Endothelial cell of umbilical vein (primary cell): ENCODE data around the gene PXK. TPM values are rescaled to one million over a fixed set of nuclear protein-coding genes. Genes with fewer than 3 reads are reported as not detected.

ENCODE experiments used
- BruUV-seq: library from RNA; stranded (reverse); fragments of 400-500 nt; replicated peaks from 2 replicates; lab custom pipeline; 2021; lab: Mats Ljungman, UMichigan
- CTCF ChIA-PET: fragments of 300-600, 350-600 bp; sonication (Branson Sonifier 250); formaldehyde crosslinking; loops from one replicate; lab custom pipeline; 2021; ENCODE audit warnings: antibody characterized with exemption, inconsistent platforms; lab: Charles Lee
- POLR2A ChIA-PET: fragments of 300-600, 350-600 bp; sonication (Branson Sonifier 250); formaldehyde crosslinking; loops from one replicate; lab custom pipeline; 2021; ENCODE audit warnings: antibody characterized with exemption, inconsistent platforms; lab: Charles Lee
- DNase-seq: peaks from one replicate; pipeline ENCODE4 v3.0.0-alpha.2; 2011; ENCODE audit warnings: low read depth, low spot score
- FAIRE-seq: peaks from 2 replicates; lab custom pipeline; 2011; peaks lifted over from hg19 to GRCh38; lab: Jason Lieb, UNC
- H2AFZ ChIP-seq: 2 replicates; pipeline ENCODE4 v1.6.0; 2012; ENCODE audit warnings: low read depth, low read length, control low read depth, inconsistent platforms
- H3K27ac ChIP-seq: 2 replicates; pipeline ENCODE4 v1.5.1; 2011; ENCODE audit warnings: low read depth, mild to moderate bottlenecking, control low read depth, low read length, moderate library complexity; ENCODE audit not compliant: insufficient read depth
- H3K27me3 ChIP-seq, 2 experiments: 2 replicates each; pipeline versions ENCODE4 v1.6.0 to v1.6.1; 2011; ENCODE audit warnings: low read length in 2 of 2, mixed read lengths in 1 of 2; ENCODE audit not compliant: control insufficient read depth in 2 of 2, insufficient read depth in 2 of 2
- H3K36me3 ChIP-seq, 2 experiments: 2 replicates in 1 of 2; 3 replicates in 1 of 2; pipeline ENCODE4 v1.5.1; 2011; ENCODE audit warnings: low read length in 2 of 2, mild to moderate bottlenecking in 1 of 2, moderate library complexity in 1 of 2; ENCODE audit not compliant: control insufficient read depth in 2 of 2, insufficient read depth in 2 of 2; ENCODE audit errors: extremely low read depth in 1 of 2
- H3K4me1 ChIP-seq: 3 replicates; pipeline ENCODE4 v1.5.1; 2011; ENCODE audit warnings: mild to moderate bottlenecking, low read length; ENCODE audit not compliant: control insufficient read depth, insufficient read depth; ENCODE audit errors: extremely low read depth
- H3K4me2 ChIP-seq: 2 replicates; pipeline ENCODE4 v1.6.1; 2011; ENCODE audit warnings: low read length, control low read depth, mixed read lengths; ENCODE audit not compliant: insufficient read depth
- H3K4me3 ChIP-seq, 3 experiments: fragments of 200-600 bp in 1 of 3; sonication (generic), shearing (Covaris generic) in 1 of 3; replicated peaks in 1 of 3; 2 replicates each; pipeline ENCODE4 v1.5.1; 2011 to 2016; ENCODE audit warnings: control low read depth in 3 of 3, low read length in 3 of 3, mild to moderate bottlenecking in 2 of 3, inconsistent platforms in 1 of 3, low read depth in 1 of 3, moderate library complexity in 1 of 3; ENCODE audit not compliant: insufficient read depth in 1 of 3
- H3K79me2 ChIP-seq: 2 replicates; pipeline ENCODE4 v1.6.0; 2012; ENCODE audit warnings: low read length, inconsistent platforms; ENCODE audit not compliant: control insufficient read depth, insufficient read depth
- H3K9ac ChIP-seq: replicated peaks from 2 replicates; pipeline ENCODE3; 2011; ENCODE audit warnings: low read length, control low read depth; ENCODE audit not compliant: insufficient read depth; ENCODE audit errors: extremely low read depth
- H3K9me1 ChIP-seq: replicated peaks from 3 replicates; pipeline ENCODE4 v1.6.0; 2011; ENCODE audit warnings: mild to moderate bottlenecking, low read length; ENCODE audit not compliant: control insufficient read depth, insufficient read depth; ENCODE audit errors: extremely low read depth
- H3K9me3 ChIP-seq: replicated peaks from 2 replicates; pipeline ENCODE4 v1.5.1; 2012; ENCODE audit warnings: low read length, inconsistent platforms; ENCODE audit not compliant: control insufficient read depth, insufficient read depth
- H4K20me1 ChIP-seq: replicated peaks from 2 replicates; pipeline ENCODE3; 2011; ENCODE audit warnings: mild to moderate bottlenecking, low read length; ENCODE audit not compliant: control insufficient read depth, insufficient read depth; ENCODE audit errors: extremely low read depth
- EZH2 ChIP-seq: IDR thresholded peaks from 2 replicates; pipeline ENCODE4 v1.6.1; 2012; ENCODE audit warnings: borderline replicate concordance, low read depth, mild to moderate bottlenecking, moderate library complexity, low read length, inconsistent platforms; ENCODE audit not compliant: severe bottlenecking
- FOS ChIP-seq: IDR thresholded peaks from 2 replicates; pipeline ENCODE4 v1.6.1; 2011; ENCODE audit warnings: mild to moderate bottlenecking, low read length, moderate library complexity, borderline replicate concordance; ENCODE audit not compliant: insufficient read depth
- GATA2 ChIP-seq: IDR thresholded peaks from 2 replicates; pipeline ENCODE4 v1.7.0; 2011; ENCODE audit warnings: low read depth, mild to moderate bottlenecking, moderate library complexity, mixed read lengths, low read length; ENCODE audit not compliant: insufficient read length, insufficient read depth
- JUN ChIP-seq: IDR thresholded peaks from 2 replicates; pipeline ENCODE4 v1.6.1; 2011; ENCODE audit warnings: borderline replicate concordance, low read depth; ENCODE audit not compliant: insufficient read length, insufficient read depth
- MYC ChIP-seq: IDR thresholded peaks from one replicate; pipeline ENCODE4 v1.6.1; 2011; ENCODE audit warnings: mild to moderate bottlenecking, low read depth, low read length
- POLR2A ChIP-seq: IDR thresholded peaks from 2 replicates; pipeline ENCODE4 v1.6.1; 2012; ENCODE audit warnings: low read depth, mild to moderate bottlenecking, control low read depth, low read length
- POLR2AphosphoS5 ChIP-seq: IDR thresholded peaks from 2 replicates; pipeline ENCODE4 v1.6.1; 2012; ENCODE audit warnings: low read depth, mild to moderate bottlenecking, control low read depth, low read length, moderate library complexity; ENCODE audit not compliant: insufficient read depth
- dilution Hi-C: fragments of 300-500 bp; cut with MboI; formaldehyde crosslinking; loops from one replicate; pipeline ENCODE4 v1.15.0; 2019; ENCODE audit warnings: low sequenced_read_pairs; ENCODE audit not compliant: extremely low pct_ligation_motif_present
- intact Hi-C: fragments of 100-400 bp; cut with micrococcal nuclease; formaldehyde crosslinking; loops from one replicate; pipeline ENCODE4 v1.10.0; 2022
- polyA plus RNA-seq, 4 experiments: library from polyadenylated mRNA; depleted of rRNA in 3 of 4; stranded (reverse) in 3 of 4; unstranded in 1 of 4; fragments of >200 nt; gene quantifications; 2 replicates each; pipeline versions ENCODE4 v1.2.1 to v1.2.3, GENCODE V29; 2011 to 2012; ENCODE audit warnings: missing spikeins in 1 of 4
- total RNA-seq: library from RNA; stranded (reverse); gene quantifications from 2 replicates; pipeline ENCODE4 v1.2.3, GENCODE V29; 2021
- TF ChIP-seq, protein P1 (sequence below), 2 donors: IDR thresholded peaks; 1 replicate in 1 of 2; 2 replicates in 1 of 2; pipeline ENCODE4 v1.5.1; 2011; ENCODE audit warnings: low read length in 2 of 2, mild to moderate bottlenecking in 2 of 2, moderate library complexity in 2 of 2, control low read depth in 1 of 2, inconsistent platforms in 1 of 2, low read depth in 1 of 2; ENCODE audit not compliant: insufficient read depth in 1 of 2; ENCODE audit errors: extremely low read depth in 1 of 2
- TF ChIP-seq, protein P2 (sequence below): IDR thresholded peaks from 2 replicates; pipeline ENCODE4 v1.6.1; 2011; ENCODE audit not compliant: insufficient read depth, insufficient read length

Gene PXK
- total and polyA plus RNA-seq, 2 donors (not counting 3 experiments of a cell fraction or from before 2014, with no cell fraction given) = 11.3 to 14.6 TPM

GRCh38 chr3:58408906-58409305, 76.2 kb downstream of the PXK start:
- FAIRE-seq (no peak), DNase-seq (no peak)
- dilution Hi-C loops (no loop called here), intact Hi-C loops (no loop called here)
- Histone ChIP-seq H3K79me2 (no peaks in the 10 kb centered on the region), H3K9me1 (no peaks in the 10 kb centered on the region), H3K27me3 (no peaks in the 10 kb centered on the region), H3K4me2 (no peak overlapping the region), H3K9me3 (no peaks in the 10 kb centered on the region), H2AFZ (no peak overlapping the region), H3K9ac (no peak overlapping the region), H3K4me1 (no peaks in the 10 kb centered on the region), H3K36me3 (peaks cover 0 to 8% of the 10 kb centered on the region in 2 experiments), H4K20me1 (no peaks in the 10 kb centered on the region), H3K4me3 (no peak overlapping the region), H3K27ac (no peak overlapping the region)
- TF ChIP-seq JUN = no peak
- TF ChIP-seq, protein P1, sequence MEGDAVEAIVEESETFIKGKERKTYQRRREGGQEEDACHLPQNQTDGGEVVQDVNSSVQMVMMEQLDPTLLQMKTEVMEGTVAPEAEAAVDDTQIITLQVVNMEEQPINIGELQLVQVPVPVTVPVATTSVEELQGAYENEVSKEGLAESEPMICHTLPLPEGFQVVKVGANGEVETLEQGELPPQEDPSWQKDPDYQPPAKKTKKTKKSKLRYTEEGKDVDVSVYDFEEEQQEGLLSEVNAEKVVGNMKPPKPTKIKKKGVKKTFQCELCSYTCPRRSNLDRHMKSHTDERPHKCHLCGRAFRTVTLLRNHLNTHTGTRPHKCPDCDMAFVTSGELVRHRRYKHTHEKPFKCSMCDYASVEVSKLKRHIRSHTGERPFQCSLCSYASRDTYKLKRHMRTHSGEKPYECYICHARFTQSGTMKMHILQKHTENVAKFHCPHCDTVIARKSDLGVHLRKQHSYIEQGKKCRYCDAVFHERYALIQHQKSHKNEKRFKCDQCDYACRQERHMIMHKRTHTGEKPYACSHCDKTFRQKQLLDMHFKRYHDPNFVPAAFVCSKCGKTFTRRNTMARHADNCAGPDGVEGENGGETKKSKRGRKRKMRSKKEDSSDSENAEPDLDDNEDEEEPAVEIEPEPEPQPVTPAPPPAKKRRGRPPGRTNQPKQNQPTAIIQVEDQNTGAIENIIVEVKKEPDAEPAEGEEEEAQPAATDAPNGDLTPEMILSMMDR (IDR thresholded peaks at IDR 0.05; ENCODE audit: extremely low read depth in 1 of 2, insufficient read depth in 1 of 2, low read depth in 1 of 2, low read length in 2 of 2) = no peak
- no peak for TF ChIP-seq POLR2AphosphoS5
- TF ChIP-seq MYC = no peak
- no peak for TF ChIP-seq POLR2A
- TF ChIP-seq FOS = no peak
- TF ChIP-seq, protein P2, sequence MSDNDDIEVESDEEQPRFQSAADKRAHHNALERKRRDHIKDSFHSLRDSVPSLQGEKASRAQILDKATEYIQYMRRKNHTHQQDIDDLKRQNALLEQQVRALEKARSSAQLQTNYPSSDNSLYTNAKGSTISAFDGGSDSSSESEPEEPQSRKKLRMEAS = no peak
- no peak for TF ChIP-seq GATA2
- TF ChIP-seq EZH2 = no peak
- ChIA-PET CTCF (interaction anchor here (1.2 kb wide), 1 partner anchor 88 kb away, joined by 4 read pairs; no protein-coding TSS in a partner anchor), POLR2A (no interaction called here)
- BruUV-seq = no TSS peak
